HG03159 (cell line): ENCODE measurements around the gene TBC1D32.
"Not testable (repeated sequence)": the region's sequence is repeated elsewhere in the genome, so short reads cannot be mapped to it uniquely, and the experiment has no call there.

Source experiments
- ATAC-seq: cut with Tn5 transposase; IDR thresholded peaks from one replicate; pipeline ENCODE4 v1.9.1; 2021; ENCODE audit warnings: mild to moderate bottlenecking, moderate library complexity; ENCODE audit not compliant: unreplicated experiment

Gene TBC1D32

DNA sequence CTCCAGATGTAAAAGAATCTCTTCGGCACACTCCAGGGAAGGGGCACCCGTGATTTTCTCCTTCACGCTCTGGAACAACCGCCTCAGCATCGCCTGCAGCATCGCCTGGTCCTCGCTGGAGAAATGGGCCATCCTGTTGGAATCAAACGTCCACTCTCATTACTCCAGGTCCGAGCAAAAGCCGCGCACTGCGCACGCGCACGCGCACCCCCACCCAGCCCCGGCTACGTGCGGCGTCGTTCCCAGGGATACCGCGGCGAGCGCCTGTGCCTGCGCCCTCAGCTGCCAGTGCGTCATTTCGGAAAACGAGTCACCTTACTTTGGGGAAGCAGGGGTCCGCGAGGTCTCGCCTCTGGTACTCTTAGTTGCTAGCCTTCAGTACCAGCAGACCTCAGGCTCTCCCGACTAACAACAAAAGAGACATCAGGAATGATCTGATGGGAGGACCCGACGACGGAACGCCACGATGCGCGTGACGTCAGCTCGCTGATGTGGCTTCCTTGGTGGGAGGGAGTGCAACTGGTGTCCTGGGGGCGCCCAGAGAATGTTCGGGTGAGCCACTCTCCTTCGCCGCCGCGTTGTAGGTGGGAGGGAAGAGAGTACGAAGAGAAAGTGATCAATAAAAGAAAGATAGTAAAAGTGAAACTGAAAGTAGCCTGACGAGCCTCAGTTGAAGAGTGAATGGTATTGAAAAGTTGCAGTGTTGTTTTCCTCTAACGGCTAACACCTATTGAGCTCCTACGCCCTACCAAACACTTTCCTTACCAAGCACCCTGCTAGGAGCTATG, at the start of gene TBC1D32:
Gene TBC1D32 (minus strand): TSS at position 182 of the 788 bp plus-strand sequence. CDS start 50 bp downstream, at position 132.
- peak; percentile 91 for ATAC-seq

DNA sequence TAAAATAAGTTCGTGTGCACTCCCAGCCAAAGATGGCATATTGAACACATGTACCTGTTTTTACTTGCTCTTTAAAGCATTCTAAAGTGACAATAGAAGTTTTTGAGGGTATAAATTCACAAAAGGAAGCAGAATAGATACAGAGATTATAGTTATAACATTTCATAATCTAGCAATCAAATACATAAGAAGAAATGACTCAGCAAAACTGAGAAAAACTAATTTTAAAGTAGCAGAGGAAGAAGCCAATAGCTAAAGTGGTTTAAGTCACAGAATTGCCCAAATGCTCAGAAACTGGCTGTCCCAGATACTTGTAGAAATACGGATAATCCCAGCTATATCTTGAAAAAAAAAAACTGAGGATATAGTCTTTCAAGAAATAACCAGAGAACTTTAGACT, 49.2 kb upstream of the TBC1D32 start:
- no peak for ATAC-seq

DNA sequence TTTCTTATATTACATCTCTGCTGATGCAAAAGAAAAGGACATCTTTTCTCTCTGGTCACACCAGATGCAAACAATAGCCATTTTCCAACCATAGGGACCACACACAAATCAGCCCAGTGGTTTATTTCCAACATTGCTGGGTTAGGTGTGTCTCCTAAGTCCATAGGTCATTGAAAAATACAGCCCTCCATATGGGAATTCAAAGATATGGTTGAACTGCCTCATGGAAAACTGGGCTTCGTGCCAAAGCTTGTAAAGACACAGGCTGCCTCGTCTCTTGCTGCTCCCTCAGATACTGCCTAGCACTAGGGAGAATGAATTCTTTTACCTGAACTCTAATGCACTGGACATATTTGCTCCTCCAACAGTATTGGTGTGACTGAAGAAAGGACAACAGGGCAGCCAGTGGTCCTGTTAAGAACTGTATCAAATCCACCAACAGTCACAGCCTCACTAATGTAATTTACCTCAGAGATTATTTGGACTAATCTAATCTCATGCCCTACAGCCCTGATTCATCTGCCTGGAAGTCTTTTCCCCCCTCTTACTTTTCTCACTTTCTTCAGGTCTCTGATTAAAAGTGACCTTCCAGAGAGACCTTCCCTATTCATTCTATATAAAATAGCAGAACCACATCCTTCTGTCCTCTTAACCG, 48.3 kb upstream of the TBC1D32 start:
- no peak for ATAC-seq

GRCh38 chr6:121376411-121376810, 42.1 kb upstream of the TBC1D32 start:
- no peak for ATAC-seq

- not testable (repeated sequence) for ATAC-seq
Measured at GRCh38 chr6:121374219-121374618, 39.9 kb upstream of the TBC1D32 start.

DNA sequence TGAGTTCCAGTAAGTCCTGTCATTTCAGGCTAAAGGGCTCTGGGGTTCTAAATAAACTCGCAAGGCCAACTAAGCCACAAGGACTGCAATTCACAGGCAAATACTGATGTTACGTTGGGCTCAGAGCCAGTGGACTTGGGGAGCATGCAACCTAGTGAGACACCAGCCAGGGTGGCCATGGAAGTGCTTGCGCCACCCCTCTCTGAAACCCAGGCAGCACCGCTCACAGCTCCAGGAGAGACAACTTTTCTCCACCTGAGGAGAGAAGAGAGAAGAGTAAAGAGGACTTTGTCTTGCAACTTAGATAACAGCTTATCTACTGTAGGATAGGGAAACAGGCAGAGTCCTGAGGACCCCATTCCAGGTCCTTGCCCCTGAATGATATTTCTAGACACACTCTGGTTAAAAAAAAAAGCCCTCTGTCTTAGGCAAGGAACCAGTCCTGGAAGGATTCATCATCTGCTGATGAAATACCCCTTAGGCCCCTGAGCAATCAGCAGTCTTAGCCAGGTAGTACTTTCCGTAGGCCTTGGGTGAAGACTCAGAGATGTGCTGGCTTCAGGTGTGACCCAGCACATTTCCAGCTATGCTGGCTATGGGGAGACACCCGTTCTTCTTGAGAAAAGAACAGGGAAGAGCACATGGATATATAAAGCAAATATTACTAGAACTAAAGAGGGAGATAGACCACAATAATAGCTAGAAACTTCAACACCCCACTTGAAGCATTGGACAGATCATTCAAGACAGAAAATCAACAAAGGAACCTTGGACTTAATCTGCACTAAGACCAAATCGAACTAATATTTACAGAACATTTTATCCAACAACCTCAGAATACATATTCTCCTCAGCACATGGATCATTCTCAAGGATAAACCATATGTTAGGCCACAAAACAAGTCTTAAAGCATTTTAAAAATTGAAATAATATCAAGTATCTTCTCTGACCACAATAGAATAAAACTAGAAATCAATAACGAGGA, 31.5 kb upstream of the TBC1D32 start:
- no peak for ATAC-seq

DNA sequence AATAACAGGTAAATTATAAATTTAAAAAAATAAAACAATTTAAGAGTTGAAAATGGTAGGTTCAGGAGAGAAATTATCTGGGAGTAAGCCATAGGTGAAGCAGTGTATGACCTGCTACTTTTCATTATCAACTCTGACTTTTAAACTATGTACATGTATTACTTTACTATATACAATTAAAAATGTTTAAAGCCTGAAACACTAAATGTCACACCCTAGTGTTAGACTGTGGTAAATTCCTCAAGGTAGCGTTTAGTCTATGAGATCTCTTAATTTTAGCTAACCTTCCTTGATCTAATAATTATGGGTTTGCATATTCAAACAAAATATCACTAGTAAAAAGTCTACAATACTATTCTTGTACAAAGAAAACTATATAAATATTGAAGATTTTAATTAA, 22.3 kb upstream of the TBC1D32 start:
- ATAC-seq: no peak

GRCh38 chr6:121354764-121355163, 20.5 kb upstream of the TBC1D32 start:
- ATAC-seq: no peak

DNA sequence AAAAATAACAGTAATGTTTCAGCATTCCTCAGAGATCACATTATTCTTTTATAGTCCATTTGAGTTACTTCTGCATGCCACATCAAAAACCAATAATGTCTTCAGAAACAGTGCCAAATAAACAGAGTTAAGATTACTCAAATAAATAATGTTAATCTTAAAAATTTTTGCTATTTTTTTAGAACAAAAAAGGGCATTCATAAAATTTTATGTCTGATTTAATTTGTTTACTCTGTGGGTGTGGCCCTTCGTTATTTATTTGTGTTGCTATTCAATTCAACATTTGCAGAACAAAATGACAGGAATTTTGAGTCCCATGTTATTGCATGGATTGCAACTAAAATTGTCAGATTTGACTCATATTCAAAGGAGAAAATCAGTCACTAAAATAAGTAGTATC, 18.7 kb upstream of the TBC1D32 start:
- ATAC-seq: no peak

DNA sequence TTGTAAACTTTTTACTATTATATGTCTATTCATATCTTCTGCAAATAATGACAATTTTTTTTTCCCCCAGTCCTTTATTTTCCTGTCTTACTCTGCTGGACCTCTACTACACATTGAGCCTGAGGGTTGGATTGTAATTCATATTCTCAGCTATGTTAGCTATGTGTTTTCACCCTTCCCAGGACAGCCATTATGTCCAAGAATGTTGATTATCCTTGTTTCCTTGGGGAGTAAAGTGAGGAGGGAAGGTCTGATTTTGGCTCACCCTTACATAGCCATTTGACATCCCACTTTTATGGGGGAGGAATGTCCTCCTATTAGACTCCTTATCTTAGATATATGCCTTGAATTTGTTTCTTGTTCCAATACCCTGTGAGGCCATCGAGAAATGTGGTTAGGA, 17.6 kb upstream of the TBC1D32 start:
- no peak for ATAC-seq

- no peak for ATAC-seq
Measured at GRCh38 chr6:121349596-121349995, 15.3 kb upstream of the TBC1D32 start.

DNA sequence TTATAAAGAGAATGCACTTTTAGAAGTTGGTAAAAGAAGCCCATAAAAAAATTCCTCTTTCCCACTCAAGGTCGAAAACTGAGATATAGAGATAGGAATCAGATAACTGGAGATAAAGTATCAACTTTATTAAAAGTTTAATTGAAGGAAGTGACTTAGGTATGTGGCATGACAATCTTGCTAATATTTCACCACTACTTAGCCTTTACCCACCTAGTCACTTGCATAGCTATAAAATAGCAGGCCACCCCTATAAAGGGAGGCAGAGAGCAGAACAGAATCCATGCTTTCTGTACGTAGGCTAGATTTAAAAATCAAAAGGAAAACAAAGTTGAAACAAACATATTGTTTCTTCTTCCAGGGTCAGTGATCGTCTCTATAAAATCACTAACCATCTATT, 13.2 kb upstream of the TBC1D32 start:
- ATAC-seq: no peak

GRCh38 chr6:121344539-121344938, 10.3 kb upstream of the TBC1D32 start:
- ATAC-seq: no peak

DNA sequence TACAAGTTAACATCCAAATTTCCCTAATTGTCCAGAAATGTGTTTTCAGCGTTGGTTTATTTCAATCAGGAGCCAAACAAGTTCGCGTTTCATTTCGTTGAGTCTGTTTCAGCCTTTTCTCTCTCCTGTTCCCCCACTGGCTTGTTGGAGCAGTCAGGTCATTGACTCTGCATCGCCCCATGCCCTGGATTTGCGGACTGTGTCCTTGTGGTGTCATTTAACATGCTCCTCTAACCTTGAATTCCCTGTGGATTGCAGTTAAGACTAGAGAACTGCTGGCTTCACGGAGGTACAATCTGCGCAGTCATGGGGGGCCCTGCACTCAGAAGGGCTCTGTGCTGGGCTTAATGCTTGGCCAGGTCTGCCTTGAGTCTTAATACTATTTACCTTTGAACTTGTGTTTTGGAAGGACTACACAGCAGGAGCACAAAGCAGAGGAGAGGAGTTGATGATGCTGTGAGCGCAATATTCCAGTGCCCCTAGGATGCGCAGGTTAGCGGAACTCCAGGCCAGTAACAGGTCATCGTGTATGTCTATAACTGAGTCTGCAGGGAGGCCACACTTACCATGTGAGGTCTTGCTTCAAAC, 5.5 kb upstream of the TBC1D32 start:
- ATAC-seq: no peak

- ATAC-seq: no peak
Measured at GRCh38 chr6:121338956-121339355, 4.7 kb upstream of the TBC1D32 start.

- no peak for ATAC-seq
Measured at GRCh38 chr6:121338366-121338765, 4.1 kb upstream of the TBC1D32 start.

DNA sequence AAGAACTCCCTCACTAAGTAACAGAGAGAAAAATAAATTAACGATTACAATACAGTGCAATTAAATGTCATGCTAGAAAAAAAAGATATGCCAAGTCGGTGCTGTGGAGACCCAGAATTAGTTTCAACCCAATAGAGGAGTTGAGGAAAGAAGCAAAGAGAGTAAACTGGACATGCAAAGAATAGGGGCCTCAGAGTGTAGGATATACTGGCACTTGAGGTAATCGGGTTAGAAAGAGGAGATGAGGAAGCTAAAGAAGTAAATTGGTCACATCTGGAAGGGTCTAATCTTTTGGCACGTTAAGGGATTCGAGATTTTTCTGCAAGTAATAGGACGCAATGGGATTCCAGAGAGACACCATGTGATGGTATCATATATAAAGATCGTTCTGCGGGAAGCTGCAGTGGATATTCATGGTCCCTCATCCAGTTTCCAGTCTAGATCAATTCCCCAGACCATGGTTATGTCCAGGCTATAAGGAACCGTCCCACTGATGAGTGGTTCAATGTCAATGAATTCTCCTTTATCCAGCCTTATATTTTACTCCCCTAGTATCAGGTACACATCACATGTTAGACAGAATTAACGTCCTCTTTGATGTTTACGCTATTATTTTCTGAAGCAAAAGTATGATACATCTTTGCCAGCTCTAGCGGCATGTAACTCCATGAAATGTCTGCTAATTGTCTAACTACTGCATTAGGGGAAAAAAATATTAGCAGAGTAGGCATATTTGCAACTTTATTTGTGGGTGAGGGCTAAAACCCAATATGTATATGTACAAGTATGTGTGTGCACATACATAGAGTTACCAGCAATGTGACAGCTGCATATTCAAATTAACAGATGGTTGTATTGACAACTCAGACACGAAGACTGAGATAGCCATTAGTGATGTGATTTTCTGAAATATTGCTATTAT, 1.1 kb upstream of the TBC1D32 start:
- no peak for ATAC-seq

DNA sequence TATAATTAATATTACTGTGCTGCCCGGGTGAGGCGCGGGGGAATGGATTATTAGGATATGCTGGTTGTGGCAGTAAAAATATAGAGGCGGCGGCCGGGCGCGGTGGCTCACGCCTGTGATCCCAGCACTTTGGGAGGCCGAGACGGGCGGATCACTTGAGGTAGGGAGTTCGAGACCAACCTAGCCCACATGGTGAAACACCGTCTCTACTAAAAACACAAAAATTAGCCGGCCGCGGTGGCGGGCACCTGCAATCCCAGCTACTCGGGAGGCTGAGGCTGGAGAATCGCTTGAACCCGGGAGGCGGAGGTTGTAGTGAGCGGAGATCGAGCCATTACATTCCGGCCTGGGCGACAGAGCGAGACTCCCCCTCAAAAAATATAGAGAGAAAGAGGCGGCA, 586 bp downstream of the TBC1D32 start:
- ATAC-seq: not testable (repeated sequence)

- ATAC-seq: no peak
Measured at GRCh38 chr6:121333196-121333595, 1.1 kb downstream of the TBC1D32 start.

DNA sequence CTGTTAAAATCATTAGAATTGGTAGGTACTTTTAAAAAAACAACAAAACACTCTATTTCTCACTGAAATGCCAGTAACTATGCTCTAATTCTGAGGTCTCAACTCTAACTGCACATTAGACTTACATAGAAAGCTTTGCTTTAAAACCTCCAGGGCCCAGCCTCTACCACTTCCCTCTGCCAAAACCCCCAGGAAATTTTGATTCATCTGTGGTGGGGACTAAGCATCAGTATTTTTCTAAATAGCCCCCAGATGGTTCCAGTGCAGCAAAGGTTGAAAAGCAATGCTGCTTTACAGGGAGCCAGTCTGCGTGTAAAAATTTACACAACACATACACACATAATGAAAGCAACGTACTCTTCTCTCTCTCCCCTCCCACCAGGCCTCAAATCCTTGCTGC, 3.8 kb downstream of the TBC1D32 start:
- no peak for ATAC-seq
